K562 (cell line): ENCODE measurements around the gene ZNF787. TPM values are rescaled to one million over a fixed set of nuclear protein-coding genes. Genes with fewer than 3 reads are reported as not detected.

Experiments
- E2F6 ChIP-seq, 2 experiments: IDR thresholded peaks; 2 replicates each; pipeline ENCODE4 v1.6.1; 2011; ENCODE audit warnings: borderline replicate concordance in 1 of 2, control low read depth in 1 of 2, low read depth in 1 of 2, low read length in 1 of 2, mild to moderate bottlenecking in 1 of 2, mixed read lengths in 1 of 2, moderate library complexity in 1 of 2; ENCODE audit not compliant: insufficient read depth in 1 of 2, insufficient read length in 1 of 2, poor library complexity in 1 of 2, severe bottlenecking in 1 of 2; ENCODE audit errors: extremely low read depth in 1 of 2
- FOS ChIP-seq: IDR thresholded peaks from 3 replicates; pipeline ENCODE4 v1.6.1; 2011; ENCODE audit not compliant: insufficient read length; ENCODE audit errors: extremely low read depth
- L3MBTL2 ChIP-seq: fragments of 450-650 bp; IDR thresholded peaks from 2 replicates; pipeline ENCODE4 v1.6.1; 2016; ENCODE audit warnings: mild to moderate bottlenecking, moderate library complexity
- NFYB ChIP-seq: IDR thresholded peaks from 2 replicates; pipeline ENCODE4 v1.6.1; 2011; ENCODE audit warnings: mild to moderate bottlenecking, moderate library complexity; ENCODE audit not compliant: insufficient read length; ENCODE audit errors: extremely low read depth
- RBM25 ChIP-seq: fragments of 200-400 bp; formaldehyde crosslinking; IDR thresholded peaks from 2 replicates; pipeline ENCODE4 v1.6.1; 2018; ENCODE audit warnings: low read length, low read depth, moderate library complexity; ENCODE audit not compliant: severe bottlenecking
- TRIM28 ChIP-seq: fragments of 450-650 bp; IDR thresholded peaks from 2 replicates; pipeline ENCODE4 v1.6.1; 2017
- USF2 ChIP-seq: sonication (generic); formaldehyde crosslinking; IDR thresholded peaks from 2 replicates; pipeline ENCODE4 v1.5.0; 2020; ENCODE audit warnings: missing genetic modification reagents
- ZNF408 ChIP-seq: fragments of 250-450 bp; sonication (Bioruptor Pico); IDR thresholded peaks from 2 replicates; pipeline ENCODE4 v1.4.0; 2020; ENCODE audit warnings: low read depth, mild to moderate bottlenecking, moderate library complexity
- polyA plus RNA-seq, 8 experiments: library from polyadenylated mRNA; depleted of rRNA in 4 of 8; stranded (reverse) in 5 of 8; unstranded in 3 of 8; fragments of >200 nt; fragmentation: Nextera tagmentation in 2 of 8; fragmentation: Illumina TruSeq in 1 of 8; extraction: Ambion mirVana in 2 of 8; extraction: Trizol in 1 of 8; gene quantifications; 2 replicates each; pipeline versions ENCODE4 v1.2.1 to v1.2.3, GENCODE V29; 2011 to 2014; ENCODE audit warnings: inconsistent platforms in 1 of 8, missing spikeins in 1 of 8
- total RNA-seq, 7 experiments: library from RNA; depleted of rRNA in 6 of 7; stranded (reverse); fragments of >200 nt in 6 of 7; fragmentation: Illumina TruSeq in 2 of 7; extraction: Trizol in 2 of 7; gene quantifications; 2 replicates each; pipeline versions ENCODE4 v1.2.1 to v1.2.3, GENCODE V29; 2011 to 2021; ENCODE audit warnings: low replicate concordance in 1 of 7

Gene ZNF787
- total and polyA plus RNA-seq, 9 of the 15 experiments (the other 6 are each of a cell fraction or from before 2014, with no cell fraction given) = 0.45 to 77.6 (median 7.3) TPM

GRCh38 chr19:56126983-56127780 is 6.1 kb upstream of the ZNF787 start (continued):
- TF ChIP-seq RBM25 (peak; percentile 33), FOS (peak; percentile 21), TRIM28 (no peak), USF2 (CRISPR knock-in tag) (peak; percentile 86), E2F6 (IDR thresholded peaks at IDR 0.05; ENCODE audit: borderline replicate concordance in 1 of 2, extremely low read depth in 1 of 2, insufficient read depth in 1 of 2, insufficient read length in 1 of 2, low read depth in 1 of 2, low read length in 1 of 2, poor library complexity in 1 of 2, severe bottlenecking in 1 of 2) (peak; percentile 16 to 61), NFYB (peak; percentile 73), L3MBTL2 (peak; percentile 87), ZNF408 (CRISPR knock-in tag) (no peak)
- TF ChIP-seq, all 486 proteins: peak for 11
